Upper lobe of right lung (tissue), 1 donor: ENCODE measurements around the gene AGBL1. TPM values are rescaled to one million over a fixed set of nuclear protein-coding genes. Genes with fewer than 3 reads are reported as not detected.

Experiments
- ATAC-seq: fragments of 200-7000 bp; cut with Tn5 transposase; one replicate; pipeline ENCODE4 v1.9.1; 2020; ENCODE audit warnings: mild to moderate bottlenecking, moderate library complexity
- DNase-seq: peaks from one replicate; pipeline ENCODE4 v3.0.0-alpha.2; 2020
- H3K27ac ChIP-seq: fragments of 200-600 bp; one replicate; pipeline ENCODE4 v1.8.0; 2022
- H3K27me3 ChIP-seq: fragments of 200-600 bp; one replicate; pipeline ENCODE4 v1.8.0; 2022; ENCODE audit warnings: mild to moderate bottlenecking
- H3K36me3 ChIP-seq: fragments of 200-600 bp; one replicate; pipeline ENCODE4 v1.8.0; 2022
- H3K4me1 ChIP-seq: fragments of 200-600 bp; one replicate; pipeline ENCODE4 v1.8.0; 2022
- H3K4me3 ChIP-seq: fragments of 200-600 bp; one replicate; pipeline ENCODE4 v1.8.0; 2022; ENCODE audit warnings: mild to moderate bottlenecking
- H3K9me3 ChIP-seq: fragments of 200-600 bp; one replicate; pipeline ENCODE4 v1.8.0; 2022
- intact Hi-C: fragments of 100-400 bp; cut with DNase I; formaldehyde crosslinking; loops from one replicate; pipeline ENCODE4 v1.11.0; 2022
- total RNA-seq: library from RNA; stranded (reverse); fragmentation: NEBNext Ultra II Directional; extraction: Animal tissue kit (Norgen Biotek cat#: 25700); gene quantifications from one replicate; pipeline ENCODE4 v1.2.1, GENCODE V29; 2021
- TF ChIP-seq, protein P1 (sequence below): fragments of 200-600 bp; IDR thresholded peaks from one replicate; pipeline ENCODE4 v1.8.0; 2022; ENCODE audit warnings: antibody characterized with exemption
- donor health status: DM: no; HTN: yes; CAD: no; lungs with severe emphysema.

AGBL1 gene
- total RNA-seq, 1 donor from 2014 or later = 6.5 TPM

DNA sequence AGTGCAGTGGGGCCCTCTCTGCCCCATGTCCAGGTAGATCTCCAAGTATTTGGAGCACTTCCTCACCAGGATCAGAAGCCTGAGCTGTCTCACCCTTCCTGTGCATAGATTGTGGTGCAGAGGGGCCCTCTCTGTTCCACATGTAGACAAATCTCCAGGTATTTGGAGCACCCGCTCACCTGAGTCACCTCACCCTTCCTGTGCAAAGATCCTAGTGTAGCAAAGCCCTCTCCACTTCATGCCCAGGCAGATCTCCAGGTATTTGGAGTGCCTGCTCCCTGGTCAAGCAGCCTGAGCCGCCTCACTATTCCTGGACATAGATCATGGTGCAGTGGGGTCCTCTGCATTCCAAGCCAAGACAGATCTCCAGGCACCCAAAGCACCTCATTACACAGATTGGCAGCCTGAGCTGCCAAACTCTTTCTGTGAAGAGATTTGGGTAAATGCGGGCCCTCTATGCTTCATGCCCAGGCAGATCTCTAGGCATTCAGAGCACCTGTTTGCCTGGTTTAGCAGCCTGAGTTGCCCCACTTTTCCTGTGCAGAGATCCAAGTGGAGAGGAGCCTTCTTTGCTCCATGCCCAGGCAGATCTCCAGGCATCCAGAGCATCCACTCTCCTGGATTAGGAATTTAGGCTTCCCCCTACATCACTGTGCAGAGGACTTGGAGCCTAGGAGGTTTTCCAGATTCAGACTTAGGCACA lies 249.8 kb downstream of the AGBL1 start:
- H3K36me3 ChIP-seq = no peaks in the 10 kb centered on the region
- H3K4me3 ChIP-seq = no peak overlapping the region
- intact Hi-C loops = no loop called here
- H3K27me3 ChIP-seq = no peaks in the 10 kb centered on the region
- no peaks in the 10 kb centered on the region for H3K9me3 ChIP-seq
- TF ChIP-seq, protein P1, sequence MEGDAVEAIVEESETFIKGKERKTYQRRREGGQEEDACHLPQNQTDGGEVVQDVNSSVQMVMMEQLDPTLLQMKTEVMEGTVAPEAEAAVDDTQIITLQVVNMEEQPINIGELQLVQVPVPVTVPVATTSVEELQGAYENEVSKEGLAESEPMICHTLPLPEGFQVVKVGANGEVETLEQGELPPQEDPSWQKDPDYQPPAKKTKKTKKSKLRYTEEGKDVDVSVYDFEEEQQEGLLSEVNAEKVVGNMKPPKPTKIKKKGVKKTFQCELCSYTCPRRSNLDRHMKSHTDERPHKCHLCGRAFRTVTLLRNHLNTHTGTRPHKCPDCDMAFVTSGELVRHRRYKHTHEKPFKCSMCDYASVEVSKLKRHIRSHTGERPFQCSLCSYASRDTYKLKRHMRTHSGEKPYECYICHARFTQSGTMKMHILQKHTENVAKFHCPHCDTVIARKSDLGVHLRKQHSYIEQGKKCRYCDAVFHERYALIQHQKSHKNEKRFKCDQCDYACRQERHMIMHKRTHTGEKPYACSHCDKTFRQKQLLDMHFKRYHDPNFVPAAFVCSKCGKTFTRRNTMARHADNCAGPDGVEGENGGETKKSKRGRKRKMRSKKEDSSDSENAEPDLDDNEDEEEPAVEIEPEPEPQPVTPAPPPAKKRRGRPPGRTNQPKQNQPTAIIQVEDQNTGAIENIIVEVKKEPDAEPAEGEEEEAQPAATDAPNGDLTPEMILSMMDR = no peak
- no peak for ATAC-seq
- H3K27ac ChIP-seq = no peak overlapping the region
- no peaks in the 10 kb centered on the region for H3K4me1 ChIP-seq
- DNase-seq = no peak

DNA sequence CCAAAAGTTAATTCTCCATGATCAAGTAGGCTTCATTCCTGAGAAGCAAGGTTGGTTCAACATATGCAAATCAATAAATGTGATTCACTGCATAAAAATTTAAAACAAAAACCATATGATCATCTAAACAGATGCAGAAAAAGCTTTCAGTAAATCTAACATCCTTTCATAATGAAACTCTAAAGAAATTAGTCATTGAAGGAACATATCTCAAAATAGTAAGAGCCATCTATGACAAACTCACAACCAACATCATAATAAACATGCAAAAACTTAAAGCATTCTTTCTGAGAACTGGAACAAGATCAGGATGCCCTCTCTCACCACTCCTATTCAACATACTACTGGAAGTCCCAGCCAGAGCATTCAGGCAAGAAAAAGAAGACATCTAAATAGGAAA lies 254.1 kb downstream of the AGBL1 start:
- H3K36me3 ChIP-seq = no peaks in the 10 kb centered on the region
- H3K9me3 ChIP-seq = no peaks in the 10 kb centered on the region
- no peak overlapping the region for H3K27ac ChIP-seq
- ATAC-seq = no peak
- no peak overlapping the region for H3K4me3 ChIP-seq
- TF ChIP-seq, protein P1 = no peak
- H3K4me1 ChIP-seq = no peaks in the 10 kb centered on the region
- no peak for DNase-seq
- intact Hi-C loops = no loop called here
- no peaks in the 10 kb centered on the region for H3K27me3 ChIP-seq

DNA sequence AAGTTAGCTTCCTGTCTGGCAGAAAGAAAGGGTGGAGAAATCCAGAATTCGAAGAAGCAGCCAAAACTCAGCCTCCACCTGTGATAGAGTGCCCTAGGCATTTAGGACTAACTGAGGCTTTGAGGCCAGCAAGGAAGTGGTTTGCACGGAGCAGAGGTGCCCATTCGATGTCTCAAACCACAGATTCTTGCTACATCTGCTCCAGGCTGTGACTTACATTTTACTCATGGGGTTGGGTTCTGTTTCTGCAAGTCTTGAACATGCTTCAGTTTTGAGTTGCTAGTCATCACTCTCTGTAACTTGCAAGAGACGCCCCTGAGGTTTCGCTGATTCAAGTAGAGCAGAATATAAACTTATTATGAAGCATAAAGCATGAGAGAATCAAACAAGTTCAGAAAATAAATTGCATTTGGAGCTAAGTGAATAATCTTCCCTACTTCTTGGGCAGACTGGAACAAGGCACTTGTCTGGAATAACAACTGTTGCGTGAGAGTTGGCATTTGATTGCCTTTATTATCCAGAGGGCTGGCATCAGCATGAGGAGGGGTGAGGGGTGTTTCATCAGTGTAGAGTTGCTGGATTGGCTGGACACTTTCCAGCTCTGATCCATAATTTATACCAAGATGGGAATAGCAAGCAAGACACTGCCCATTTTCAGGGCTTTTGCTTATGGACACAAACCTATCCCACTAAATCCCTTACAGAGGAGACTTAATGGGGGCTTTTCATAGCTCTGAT lies 256.5 kb downstream of the AGBL1 start:
- Histone ChIP-seq H3K27ac (no peak overlapping the region), H3K4me3 (no peak overlapping the region), H3K36me3 (no peaks in the 10 kb centered on the region), H3K4me1 (no peaks in the 10 kb centered on the region), H3K27me3 (no peaks in the 10 kb centered on the region), H3K9me3 (no peaks in the 10 kb centered on the region)
- ATAC-seq = no peak
- intact Hi-C loops = no loop called here
- TF ChIP-seq, protein P1 = no peak
- DNase-seq = no peak

DNA sequence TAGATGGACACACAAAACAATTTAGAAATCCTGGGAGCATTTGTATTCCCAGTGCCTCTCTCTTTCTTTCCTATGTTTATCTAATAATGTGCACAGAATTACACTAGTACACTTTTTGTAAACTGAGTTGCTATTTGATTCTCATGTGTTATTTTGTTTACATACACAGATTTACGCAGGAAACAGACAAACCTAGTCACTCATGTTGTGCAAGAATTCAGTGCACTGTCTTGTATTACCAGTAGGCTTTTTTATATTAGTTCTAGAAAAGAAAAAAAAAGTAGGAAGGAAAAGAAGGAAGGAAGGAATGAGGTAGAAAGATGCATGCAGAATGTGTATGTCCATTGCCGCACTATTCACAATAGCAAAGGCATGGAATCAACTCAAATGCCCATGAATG lies 257.4 kb downstream of the AGBL1 start:
- Histone ChIP-seq H3K9me3 (no peaks in the 10 kb centered on the region), H3K4me3 (no peak overlapping the region), H3K36me3 (no peaks in the 10 kb centered on the region), H3K4me1 (no peaks in the 10 kb centered on the region), H3K27ac (no peak overlapping the region), H3K27me3 (no peaks in the 10 kb centered on the region)
- ATAC-seq = no peak
- intact Hi-C loops = no loop called here
- TF ChIP-seq, protein P1 = no peak
- no peak for DNase-seq

DNA sequence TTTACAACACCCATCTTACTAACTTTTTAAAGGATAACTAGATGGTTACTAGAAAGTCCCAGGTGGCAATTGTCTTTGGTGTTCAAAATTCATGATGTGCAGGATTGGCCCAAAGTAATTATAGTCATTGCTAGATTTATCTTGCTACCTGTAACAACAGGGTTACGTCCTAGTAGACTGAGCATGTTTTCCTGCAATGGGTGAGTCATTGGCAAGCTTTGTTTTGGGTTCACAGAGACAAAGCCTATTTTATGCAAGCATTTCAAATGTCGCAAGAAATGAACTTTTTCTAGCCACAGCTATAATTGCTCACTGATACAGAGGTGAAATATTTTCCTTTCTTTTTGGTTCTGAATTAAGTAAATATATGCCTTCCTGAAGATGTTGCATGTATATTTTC lies 267.6 kb downstream of the AGBL1 start:
- intact Hi-C loops = no loop called here
- TF ChIP-seq, protein P1 = no peak

More for the DNA sequence above, 267.6 kb downstream of the AGBL1 start:
- H3K36me3 ChIP-seq = no peaks in the 10 kb centered on the region
- H3K27ac ChIP-seq = no peak overlapping the region
- H3K4me1 ChIP-seq = no peaks in the 10 kb centered on the region
- ATAC-seq = no peak
- no peak for DNase-seq
- H3K4me3 ChIP-seq = no peak overlapping the region
- no peaks in the 10 kb centered on the region for H3K9me3 ChIP-seq
- no peaks in the 10 kb centered on the region for H3K27me3 ChIP-seq
